OCI-LY3 (cell line): ENCODE measurements around the gene ARSA.

ENCODE experiments used
- H2AFZ ChIP-seq: fragments of 200-600, 300-600 bp; shearing (Covaris generic); 2 replicates; pipeline ENCODE4 v1.6.0; 2014; ENCODE audit warnings: antibody characterized with exemption, low read depth, low read length
- H3K27ac ChIP-seq: fragments of 200-600, 300-600 bp; sonication (generic); 2 replicates; pipeline ENCODE4 v1.5.1; 2014; ENCODE audit warnings: mild to moderate bottlenecking, low read length, moderate library complexity, mixed read lengths
- H3K27me3 ChIP-seq: fragments of 200-600, 300-600 bp; sonication (generic); 2 replicates; pipeline ENCODE4 v1.6.1; 2014; ENCODE audit warnings: low read depth, low read length, mixed read lengths
- H3K36me3 ChIP-seq: fragments of 200-600, 300-600 bp; sonication (generic); replicated peaks from 2 replicates; pipeline ENCODE3; 2014; ENCODE audit warnings: low read depth, low read length, mixed read lengths
- H3K4me1 ChIP-seq: fragments of 300-600, 200-600 bp; sonication (generic); 2 replicates; pipeline ENCODE4 v1.6.1; 2014; ENCODE audit warnings: low read length, mixed read lengths
- H3K4me2 ChIP-seq: fragments of 200-600, 300-600 bp; sonication (generic); 2 replicates; pipeline ENCODE4 v1.6.1; 2014; ENCODE audit warnings: low read length, mixed read lengths
- H3K4me3 ChIP-seq: fragments of 300-600, 200-600 bp; sonication (generic); 2 replicates; pipeline ENCODE4 v1.5.1; 2014; ENCODE audit warnings: antibody characterized with exemption, mild to moderate bottlenecking, low read length, moderate library complexity
- H3K79me2 ChIP-seq: fragments of 300-600, 200-600 bp; shearing (Covaris generic); 2 replicates; pipeline ENCODE4 v1.6.1; 2014; ENCODE audit warnings: mild to moderate bottlenecking, low read length, mixed read lengths
- H3K9ac ChIP-seq: fragments of 300-600, 200-600 bp; shearing (Covaris generic); 2 replicates; pipeline ENCODE4 v1.6.0; 2014; ENCODE audit warnings: mild to moderate bottlenecking, low read length, moderate library complexity
- H3K9me3 ChIP-seq: fragments of 200-600, 300-600 bp; shearing (Covaris generic); 2 replicates; pipeline ENCODE4 v1.6.1; 2014; ENCODE audit warnings: low read length, mixed read lengths; ENCODE audit not compliant: insufficient read depth
- H4K20me1 ChIP-seq: fragments of 200-600, 300-600 bp; sonication (generic); 2 replicates; pipeline ENCODE4 v1.6.1; 2016; ENCODE audit warnings: low read length, mixed read lengths; ENCODE audit not compliant: insufficient read depth
- EZH2phosphoT487 ChIP-seq: fragments of 200-600 bp; shearing (Covaris generic); IDR thresholded peaks from 2 replicates; pipeline ENCODE4 v1.6.1; 2018; ENCODE audit warnings: antibody characterized with exemption, mixed run types, low read depth
- TF ChIP-seq, protein P1 (sequence below): fragments of 200-600, 300-600 bp; sonication (generic); IDR thresholded peaks from 2 replicates; pipeline ENCODE4 v1.5.1; 2014; ENCODE audit warnings: antibody characterized with exemption, low read length, low read depth

The ARSA gene

DNA sequence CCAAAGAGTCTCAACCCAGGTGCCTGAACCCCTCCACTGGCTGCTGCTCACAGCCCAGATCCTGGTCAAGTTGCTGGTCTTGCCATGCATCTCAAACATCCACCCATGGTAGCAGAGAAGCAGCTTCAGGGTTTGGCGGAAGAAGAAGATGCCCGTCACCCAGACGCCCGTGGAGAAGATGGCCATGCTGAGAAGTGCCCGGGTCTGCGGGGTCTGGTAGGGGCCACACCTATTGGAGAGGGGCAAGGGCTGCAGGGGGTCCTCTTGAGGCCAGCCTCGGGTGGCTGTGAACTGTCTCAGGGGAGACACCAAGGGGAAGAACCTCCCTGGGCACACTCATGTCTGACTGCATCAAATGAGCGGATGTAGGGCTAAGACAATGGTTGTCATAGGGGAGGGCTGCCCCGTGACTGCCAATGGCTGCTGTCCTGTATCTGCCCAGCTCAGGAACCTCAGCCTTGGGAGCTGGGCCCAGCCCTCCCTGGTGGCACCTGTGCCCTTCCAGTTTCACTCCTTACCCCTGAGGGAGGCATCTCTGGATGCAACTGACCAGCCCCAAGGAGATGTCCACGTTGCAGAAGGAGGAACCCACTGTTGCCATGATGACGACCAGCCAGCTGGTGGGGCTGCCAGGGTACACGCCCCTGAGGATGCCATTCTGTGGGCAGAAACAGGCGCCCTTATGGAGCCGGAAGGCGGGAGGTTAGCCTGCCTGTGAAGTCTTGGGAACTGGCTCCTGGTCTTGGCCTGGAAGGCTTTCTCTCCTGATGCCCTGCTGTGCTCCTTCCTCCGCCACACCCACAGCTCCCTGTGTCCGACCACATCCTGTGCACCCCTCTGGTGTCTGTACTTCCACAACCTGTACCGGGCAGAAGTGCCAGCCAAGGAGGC, 50.9 kb downstream of the ARSA start:
- H3K79me2 ChIP-seq: peaks cover 11% of the 10 kb centered on the region
- H3K9ac ChIP-seq: no peak overlapping the region
- no peaks in the 10 kb centered on the region for H4K20me1 ChIP-seq
- no peak overlapping the region for H2AFZ ChIP-seq
- H3K4me1 ChIP-seq: peaks cover 7% of the 10 kb centered on the region
- no peak overlapping the region for H3K27ac ChIP-seq
- no peak overlapping the region for H3K4me2 ChIP-seq
- H3K27me3 ChIP-seq: no peaks in the 10 kb centered on the region
- H3K9me3 ChIP-seq: no peaks in the 10 kb centered on the region
- no peak overlapping the region for H3K4me3 ChIP-seq
- TF ChIP-seq, protein P1, sequence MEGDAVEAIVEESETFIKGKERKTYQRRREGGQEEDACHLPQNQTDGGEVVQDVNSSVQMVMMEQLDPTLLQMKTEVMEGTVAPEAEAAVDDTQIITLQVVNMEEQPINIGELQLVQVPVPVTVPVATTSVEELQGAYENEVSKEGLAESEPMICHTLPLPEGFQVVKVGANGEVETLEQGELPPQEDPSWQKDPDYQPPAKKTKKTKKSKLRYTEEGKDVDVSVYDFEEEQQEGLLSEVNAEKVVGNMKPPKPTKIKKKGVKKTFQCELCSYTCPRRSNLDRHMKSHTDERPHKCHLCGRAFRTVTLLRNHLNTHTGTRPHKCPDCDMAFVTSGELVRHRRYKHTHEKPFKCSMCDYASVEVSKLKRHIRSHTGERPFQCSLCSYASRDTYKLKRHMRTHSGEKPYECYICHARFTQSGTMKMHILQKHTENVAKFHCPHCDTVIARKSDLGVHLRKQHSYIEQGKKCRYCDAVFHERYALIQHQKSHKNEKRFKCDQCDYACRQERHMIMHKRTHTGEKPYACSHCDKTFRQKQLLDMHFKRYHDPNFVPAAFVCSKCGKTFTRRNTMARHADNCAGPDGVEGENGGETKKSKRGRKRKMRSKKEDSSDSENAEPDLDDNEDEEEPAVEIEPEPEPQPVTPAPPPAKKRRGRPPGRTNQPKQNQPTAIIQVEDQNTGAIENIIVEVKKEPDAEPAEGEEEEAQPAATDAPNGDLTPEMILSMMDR: no peak
- no peak for TF ChIP-seq EZH2phosphoT487
- H3K36me3 ChIP-seq: no peaks in the 10 kb centered on the region

DNA sequence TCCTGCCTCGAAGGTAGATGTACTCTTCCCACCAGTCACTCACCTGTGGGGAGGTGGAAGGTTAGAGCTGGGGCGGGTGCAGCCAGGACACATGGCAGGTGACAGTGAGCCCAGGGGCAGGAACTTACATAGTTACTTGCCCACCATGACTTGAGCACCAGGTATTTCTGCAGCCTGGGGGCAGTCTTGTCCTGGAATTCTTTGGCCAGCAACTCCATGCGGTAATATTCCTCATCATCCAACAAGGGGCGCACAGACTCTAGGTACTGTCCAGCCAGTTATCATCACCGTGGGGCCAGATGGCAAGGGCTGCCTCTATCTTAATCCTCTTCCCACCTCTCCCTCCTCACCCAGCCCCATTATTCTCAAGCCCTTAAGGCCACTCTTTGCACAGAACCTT, 51.9 kb downstream of the ARSA start:
- H3K27ac ChIP-seq: no peak overlapping the region
- H3K4me1 ChIP-seq: no peaks in the 10 kb centered on the region
- no peak overlapping the region for H2AFZ ChIP-seq
- TF ChIP-seq EZH2phosphoT487: no peak
- TF ChIP-seq, protein P1: no peak
- H3K79me2 ChIP-seq: peaks cover 1% of the 10 kb centered on the region
- H4K20me1 ChIP-seq: no peaks in the 10 kb centered on the region
- no peaks in the 10 kb centered on the region for H3K27me3 ChIP-seq
- H3K9ac ChIP-seq: no peak overlapping the region
- H3K4me2 ChIP-seq: no peak overlapping the region
- H3K36me3 ChIP-seq: peaks cover 1% of the 10 kb centered on the region
- H3K9me3 ChIP-seq: no peaks in the 10 kb centered on the region
- H3K4me3 ChIP-seq: no peak overlapping the region

DNA sequence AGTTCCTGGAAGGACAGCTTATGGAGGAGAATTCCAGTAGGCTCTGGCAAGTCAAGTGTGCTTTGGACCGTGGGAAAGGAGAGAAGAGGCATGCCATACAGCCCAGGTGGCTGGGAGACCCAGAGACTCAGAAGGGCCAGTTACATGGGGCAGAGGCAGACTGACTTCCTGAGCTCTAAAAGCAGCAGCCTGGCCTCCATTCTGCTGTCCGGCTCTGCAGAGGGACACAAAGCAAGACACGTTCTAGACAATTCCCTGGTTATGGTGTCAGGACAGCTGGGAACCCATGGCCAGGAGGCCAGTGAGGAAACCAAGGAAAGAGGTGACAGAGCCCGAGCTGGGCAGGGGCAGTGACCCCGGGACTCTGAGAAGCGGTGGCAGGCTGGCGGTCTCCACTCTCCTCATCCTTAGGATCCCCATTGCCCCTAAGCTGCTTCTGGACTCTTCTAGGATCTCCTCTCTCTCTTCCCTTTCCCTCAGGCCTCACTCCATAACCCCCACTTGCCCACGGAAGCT, 52.5 kb downstream of the ARSA start:
- H4K20me1 ChIP-seq: no peaks in the 10 kb centered on the region
- H3K9ac ChIP-seq: no peak overlapping the region
- no peak overlapping the region for H2AFZ ChIP-seq
- H3K4me1 ChIP-seq: no peaks in the 10 kb centered on the region
- no peak overlapping the region for H3K27ac ChIP-seq
- no peaks in the 10 kb centered on the region for H3K27me3 ChIP-seq
- peaks cover 4% of the 10 kb centered on the region for H3K36me3 ChIP-seq
- H3K79me2 ChIP-seq: no peaks in the 10 kb centered on the region
- H3K9me3 ChIP-seq: no peaks in the 10 kb centered on the region
- TF ChIP-seq EZH2phosphoT487: no peak
- no peak overlapping the region for H3K4me3 ChIP-seq
- no peak overlapping the region for H3K4me2 ChIP-seq
